GM21723 (cell line): Measurements from ENCODE around the gene ADORA2B.

Experiments used
- ATAC-seq: cut with Tn5 transposase; IDR thresholded peaks from one replicate; pipeline ENCODE4 v1.9.1; 2021; ENCODE audit warnings: mild to moderate bottlenecking, moderate library complexity; ENCODE audit not compliant: unreplicated experiment

ADORA2B gene

DNA sequence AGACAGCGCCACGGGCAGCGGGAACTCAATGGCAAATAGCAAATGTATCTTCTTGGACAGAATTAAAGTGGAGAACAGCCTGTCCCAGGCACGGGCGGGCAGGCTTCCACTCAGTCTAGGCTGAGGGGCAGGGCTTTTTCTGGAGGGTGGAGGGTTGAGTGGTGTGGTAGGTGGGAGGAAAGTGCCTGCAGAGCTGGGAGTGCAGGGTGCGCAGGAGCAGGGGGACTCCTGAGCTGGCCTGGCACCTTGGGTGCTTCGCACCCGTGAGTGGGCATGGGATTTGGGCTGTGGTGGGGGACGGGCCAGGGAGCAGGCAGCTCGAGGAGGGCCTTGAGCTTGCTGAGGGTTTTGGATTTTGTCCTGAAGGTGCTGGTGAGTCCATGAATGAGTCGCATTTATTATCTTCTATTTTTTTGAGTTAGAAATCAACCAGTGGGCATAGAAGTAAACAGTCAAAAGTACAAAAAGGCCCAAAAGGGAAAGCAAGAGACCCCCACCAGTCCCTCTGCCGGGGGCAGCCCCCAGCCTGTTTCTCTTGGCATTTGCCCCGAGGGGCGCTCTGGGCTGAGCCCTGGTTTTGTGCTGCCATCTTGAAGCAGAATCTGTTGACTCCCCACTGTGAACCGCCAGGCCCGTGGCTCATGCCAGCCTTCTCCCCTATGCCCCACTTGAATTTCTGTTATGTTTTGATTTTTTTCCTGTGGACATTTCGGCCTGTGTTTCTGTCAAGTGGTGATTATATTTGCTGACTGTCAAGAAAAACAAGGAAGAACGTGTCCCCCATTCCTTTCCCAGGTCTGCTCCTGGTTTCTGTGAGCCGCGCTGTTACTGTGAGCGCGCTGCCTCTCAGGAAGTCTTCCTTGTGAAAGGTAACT is 8.2 kb downstream of the ADORA2B start:
- no peak for ATAC-seq

DNA sequence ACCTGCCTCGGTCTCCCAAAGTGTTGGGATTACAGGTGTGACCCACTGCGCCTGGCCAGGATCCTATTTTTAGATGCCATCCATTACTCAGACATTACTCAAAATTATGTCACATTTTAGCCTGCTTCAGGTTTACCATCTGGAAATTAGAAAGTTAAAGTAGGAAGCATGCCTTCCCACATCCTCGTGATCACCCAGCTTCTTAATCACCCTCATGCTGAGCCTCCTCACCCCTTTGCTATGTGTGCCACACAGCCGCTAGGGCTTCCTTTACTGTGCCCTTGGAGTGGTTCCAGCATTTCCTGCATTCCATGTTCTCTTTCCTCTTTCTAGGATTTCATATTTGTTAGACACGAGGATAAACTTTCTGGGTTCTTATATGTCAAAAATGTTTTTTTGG is 9.3 kb downstream of the ADORA2B start:
- no peak for ATAC-seq

GRCh38 chr17:15955793-15956541 is 11.0 kb downstream of the ADORA2B start:
- no peak for ATAC-seq

DNA sequence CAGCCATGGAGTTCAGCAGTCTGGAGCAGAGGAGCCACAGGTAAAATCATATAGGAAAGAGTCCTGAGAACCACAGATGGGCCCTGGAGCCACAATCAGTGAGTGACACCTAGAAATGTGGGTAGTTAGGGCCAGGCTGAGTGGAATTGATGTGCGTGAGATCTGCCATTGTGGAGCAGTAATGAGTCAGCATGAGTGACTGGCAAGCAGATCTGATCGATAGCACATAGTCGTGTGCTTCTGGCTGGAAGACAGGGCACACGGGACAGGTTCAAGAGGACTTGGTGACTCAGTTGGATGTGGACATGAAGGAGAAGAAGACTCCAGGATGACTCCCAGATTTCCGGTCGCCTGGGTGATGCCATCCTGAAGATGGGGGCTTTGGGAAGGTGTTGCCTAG is 12.3 kb downstream of the ADORA2B start:
- no peak for ATAC-seq

DNA sequence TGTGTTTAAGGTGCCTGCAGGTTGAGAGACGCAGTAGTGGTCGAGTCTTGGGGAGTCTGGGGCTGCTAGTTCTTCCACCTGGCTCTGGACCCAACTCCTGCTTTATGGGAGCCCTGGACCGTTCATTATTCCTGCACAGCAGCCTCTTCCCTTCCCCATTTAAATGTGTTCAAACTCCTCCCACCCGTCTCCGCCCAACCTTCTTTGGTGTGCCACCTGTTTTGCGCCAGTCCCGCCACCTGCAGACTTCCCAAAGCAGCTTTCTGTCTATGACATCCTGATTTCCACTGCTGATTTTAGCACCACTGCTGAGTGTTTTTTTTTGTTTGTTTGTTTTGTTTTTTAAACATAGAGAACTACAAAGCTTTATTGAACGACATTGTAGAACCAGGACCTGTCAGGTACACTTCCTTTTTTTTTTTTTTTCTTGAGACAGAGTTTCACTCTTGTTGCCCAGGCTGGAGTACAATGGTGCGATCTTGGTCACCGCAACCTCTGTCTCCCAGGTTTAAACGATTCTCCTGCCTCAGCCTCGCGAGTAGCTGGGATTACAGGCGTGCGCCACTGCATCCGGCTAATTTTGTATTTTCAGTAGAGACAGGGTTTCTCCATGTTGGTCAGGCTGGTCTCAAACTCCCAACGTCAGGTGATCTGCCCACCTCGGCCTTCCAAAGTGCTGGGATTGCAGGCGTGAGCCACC is 12.8 kb downstream of the ADORA2B start:
- ATAC-seq, result no peak

- ATAC-seq, result no peak
Observed at GRCh38 chr17:15958484-15958854, 13.5 kb downstream of the ADORA2B start.

GRCh38 chr17:15963670-15964110 is 18.8 kb downstream of the ADORA2B start:
- no peak for ATAC-seq

DNA sequence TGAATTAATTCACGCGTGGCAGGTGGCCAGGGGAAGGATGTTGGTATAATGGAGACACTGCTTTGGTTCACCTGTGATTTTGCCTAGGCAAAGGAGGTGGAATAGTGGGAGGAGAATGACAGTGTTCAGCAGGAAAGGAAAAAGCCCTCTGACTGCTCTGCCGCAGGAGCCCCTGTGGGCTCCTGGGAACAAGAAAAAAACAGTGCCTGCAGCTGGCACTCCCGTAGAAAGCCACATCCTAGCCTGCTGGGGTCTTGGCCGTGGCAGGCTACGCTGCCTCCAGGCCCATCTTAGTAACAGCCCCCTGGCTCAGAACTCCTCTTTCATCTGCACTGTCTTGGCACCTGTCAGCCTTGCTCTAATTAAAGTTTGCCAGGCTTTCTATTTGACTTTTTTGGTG is 20.6 kb downstream of the ADORA2B start:
- ATAC-seq, result no peak

DNA sequence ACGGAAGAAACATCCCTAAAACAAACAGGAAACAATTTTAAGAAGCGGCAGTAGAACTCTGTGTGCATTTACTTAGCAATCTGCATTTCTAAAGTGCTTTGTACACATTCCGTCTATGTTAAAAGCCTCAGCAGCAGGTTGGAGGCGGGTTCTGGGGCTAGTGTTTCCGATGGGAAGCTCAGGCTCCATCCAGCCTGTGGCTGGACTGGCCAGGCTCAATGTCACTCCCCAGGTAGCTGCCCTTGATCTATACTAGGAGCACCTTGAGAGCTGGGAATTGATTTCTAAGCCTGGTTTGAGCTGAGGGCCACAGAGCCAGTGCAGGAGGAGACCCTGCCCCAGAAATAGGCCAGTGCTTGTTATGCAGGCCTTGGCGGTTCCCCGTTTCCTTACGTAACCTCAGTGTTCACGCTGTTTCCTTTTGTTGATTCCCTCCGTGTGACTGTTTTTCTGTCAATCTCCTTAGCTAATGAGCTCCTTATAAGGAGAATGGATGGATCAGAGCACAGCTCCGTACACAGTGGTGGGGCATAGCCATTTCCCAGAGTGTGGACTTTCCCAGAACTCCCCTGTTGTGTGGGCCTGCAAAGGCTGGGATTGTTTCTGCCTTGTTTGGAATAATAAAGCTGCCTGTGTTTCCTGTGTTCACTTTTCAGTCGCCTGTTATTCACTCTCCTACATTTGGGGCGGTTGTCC is 21.4 kb downstream of the ADORA2B start:
- no peak for ATAC-seq

- no peak for ATAC-seq
Observed at GRCh38 chr17:15966879-15967248, 21.9 kb downstream of the ADORA2B start.

DNA sequence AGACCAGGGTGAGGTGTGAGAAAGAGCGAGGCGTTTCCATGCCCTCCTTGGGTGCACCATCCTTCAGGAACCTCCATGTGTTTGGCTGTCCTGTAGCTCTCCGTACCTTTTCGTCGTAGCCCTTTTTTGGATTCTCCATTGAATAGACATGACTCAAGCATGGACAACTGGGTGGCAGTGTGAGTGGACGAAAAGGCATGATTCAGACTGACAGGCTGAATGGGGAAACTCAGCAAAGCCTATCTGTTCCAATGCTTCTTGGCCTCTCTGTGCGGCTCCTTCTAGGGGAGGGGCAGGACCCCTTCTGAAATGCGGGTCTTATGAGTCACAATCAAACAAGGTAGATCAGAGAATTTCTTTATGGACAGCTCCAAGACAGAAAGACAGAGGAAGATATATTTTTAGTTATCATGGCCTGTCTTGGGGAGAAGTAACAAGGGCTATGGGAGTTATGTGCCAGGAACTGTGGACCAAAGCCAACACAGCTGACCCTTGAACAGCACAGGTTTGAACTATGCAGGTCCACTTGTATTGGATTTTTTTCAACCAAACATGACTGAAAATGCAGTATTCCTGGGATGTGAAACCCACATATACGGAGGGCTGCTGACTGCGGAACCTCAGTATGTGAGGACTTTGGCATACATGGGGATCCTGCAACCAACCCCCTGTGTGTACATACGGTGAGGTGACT is 22.9 kb downstream of the ADORA2B start:
- ATAC-seq, result no peak

- ATAC-seq, result no peak
Observed at GRCh38 chr17:15969463-15969862, 24.5 kb downstream of the ADORA2B start.

DNA sequence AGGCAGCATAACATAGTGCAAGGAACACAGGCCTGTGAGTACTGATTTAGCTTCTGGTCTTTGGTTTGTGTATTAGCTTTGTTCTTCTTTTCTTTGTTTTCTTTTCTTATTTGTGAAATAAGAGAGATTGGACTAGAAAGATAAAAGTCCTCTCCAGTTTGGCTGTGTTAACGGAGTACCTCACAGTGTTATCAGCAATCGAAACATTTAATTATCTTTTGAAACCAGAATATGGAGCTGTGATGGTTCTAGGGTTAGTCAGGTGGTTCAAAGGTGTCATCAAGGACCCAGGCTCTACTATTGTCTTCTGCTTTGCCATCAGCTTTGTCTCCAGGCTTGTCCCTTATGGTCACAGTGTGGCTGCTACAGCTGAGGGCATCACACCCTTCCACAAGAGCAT is 25.6 kb downstream of the ADORA2B start:
- no peak for ATAC-seq

DNA sequence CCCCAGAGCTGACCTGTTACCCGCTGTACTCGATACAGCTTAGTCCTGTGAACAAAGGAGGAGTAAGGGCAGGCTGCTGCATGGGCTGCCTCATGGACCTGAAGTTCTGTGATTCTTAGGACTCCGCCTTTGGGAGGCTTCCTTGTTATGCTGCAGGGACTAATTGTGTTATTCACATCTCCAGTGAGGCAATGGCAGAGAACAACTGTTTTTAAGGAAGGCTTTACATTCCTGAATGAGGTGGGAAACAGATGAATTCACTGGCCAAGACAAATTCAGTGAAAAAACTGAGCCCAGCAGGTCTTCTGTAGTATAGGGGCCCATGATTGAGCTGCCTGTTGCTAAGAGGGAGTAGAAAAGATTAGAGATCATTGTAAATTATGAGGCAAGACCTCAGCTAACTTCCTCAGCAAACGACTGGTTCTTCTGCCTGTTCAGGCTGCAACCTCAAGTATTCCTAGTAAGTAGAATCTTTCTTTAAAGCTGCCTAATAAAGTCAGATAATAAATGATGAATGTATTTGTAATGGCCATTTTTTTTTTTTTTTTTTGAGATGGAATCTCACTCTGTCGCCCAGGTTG is 26.3 kb downstream of the ADORA2B start:
- ATAC-seq, result no peak

GRCh38 chr17:15971882-15972281 is 27.0 kb downstream of the ADORA2B start:
- ATAC-seq, result no peak

- ATAC-seq, result no peak
Observed at GRCh38 chr17:15972497-15972951, 27.6 kb downstream of the ADORA2B start.

GRCh38 chr17:15973016-15973415 is 28.1 kb downstream of the ADORA2B start:
- ATAC-seq, result no peak

- no peak for ATAC-seq
Observed at GRCh38 chr17:15973834-15974233, 28.9 kb downstream of the ADORA2B start.

DNA sequence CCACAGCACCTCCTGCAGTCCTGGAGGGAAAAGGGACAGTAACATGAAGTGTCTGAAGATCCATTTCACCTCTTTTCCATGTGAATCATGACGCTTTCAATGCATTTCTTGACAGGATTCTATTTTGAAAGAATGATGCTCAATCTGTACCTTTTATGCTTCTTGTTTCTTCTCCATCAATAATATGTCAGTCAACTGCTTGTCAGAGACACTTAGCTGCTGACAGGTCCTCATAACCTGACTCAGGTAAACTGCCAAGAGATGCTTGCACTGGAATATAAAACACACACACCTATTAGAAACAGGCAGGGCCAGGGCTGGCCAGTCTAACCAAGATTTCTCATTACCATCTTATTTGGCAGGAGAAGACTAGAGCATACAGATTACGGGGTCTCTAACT is 33.0 kb downstream of the ADORA2B start:
- ATAC-seq, result no peak

- ATAC-seq, result no peak
Observed at GRCh38 chr17:15978606-15979005, 33.7 kb downstream of the ADORA2B start.
